PC-9 (cell line): ENCODE measurements around the gene GSTA5.

Source experiments
- CTCF ChIP-seq: fragments of 200-600 bp; sonication (generic); conservative IDR thresholded peaks from 2 replicates; pipeline ENCODE4 v1.6.1; 2017; ENCODE audit warnings: mixed run types, antibody characterized with exemption, mild to moderate bottlenecking, moderate library complexity
- EZH2 ChIP-seq: fragments of 200-600 bp; sonication (generic); IDR thresholded peaks from 2 replicates; pipeline ENCODE4 v1.8.0; 2017; ENCODE audit warnings: antibody characterized with exemption, low read depth

GRCh38 chr6:52834481-52834880 lies 6.1 kb downstream of the GSTA5 start:
- TF ChIP-seq EZH2 (no peak), CTCF (no peak)
